Common myeloid progenitor, CD34-positive (primary cell): ENCODE data around the gene NOVA2.

ENCODE experiments used
- CTCF ChIA-PET: fragments of 350-600 bp; sonication (Branson Sonifier 250); formaldehyde crosslinking; loops from one replicate; lab custom pipeline; 2021; ENCODE audit warnings: antibody characterized with exemption; lab: Charles Lee
- POLR2A ChIA-PET: fragments of 350-600 bp; sonication (Branson Sonifier 250); formaldehyde crosslinking; loops from one replicate; lab custom pipeline; 2021; ENCODE audit warnings: antibody characterized with exemption; lab: Charles Lee
- DNase-seq, 3 donors: peaks; one replicate each; pipeline versions ENCODE4 v3.0.0 to v3.0.0-alpha.2; 2013
- H3K27ac ChIP-seq, 2 experiments: 1 replicate in 1 of 2; 2 replicates in 1 of 2; pipeline ENCODE4 v1.7.0; 2013; ENCODE audit warnings: inconsistent platforms in 2 of 2, low read length in 2 of 2, mild to moderate bottlenecking in 2 of 2, low read depth in 1 of 2, moderate library complexity in 1 of 2; ENCODE audit not compliant: severe bottlenecking in 2 of 2, insufficient read depth in 1 of 2, poor library complexity in 1 of 2
- H3K27me3 ChIP-seq, 5 experiments: replicated peaks in 2 of 5; 1 replicate in 3 of 5; 2 replicates in 2 of 5; pipeline versions ENCODE4 v1.6.1 to v1.7.0; 2013; ENCODE audit warnings: low read length in 4 of 5, mild to moderate bottlenecking in 2 of 5, moderate library complexity in 2 of 5, inconsistent platforms in 1 of 5; ENCODE audit not compliant: insufficient read depth in 5 of 5, control insufficient read depth in 4 of 5
- H3K36me3 ChIP-seq, 4 experiments: 1 replicate in 2 of 4; 2 replicates in 2 of 4; pipeline versions ENCODE4 v1.6.1 to v1.7.0; 2013; ENCODE audit warnings: low read length in 3 of 4, control low read depth in 1 of 4, mild to moderate bottlenecking in 1 of 4; ENCODE audit not compliant: control insufficient read depth in 4 of 4, insufficient read depth in 4 of 4
- H3K4me1 ChIP-seq, 4 experiments: 1 replicate in 3 of 4; 2 replicates in 1 of 4; pipeline versions ENCODE4 v1.6.1 to v1.7.1; 2013; ENCODE audit warnings: low read length in 3 of 4, mild to moderate bottlenecking in 3 of 4, control low read depth in 1 of 4, inconsistent platforms in 1 of 4, moderate library complexity in 1 of 4; ENCODE audit not compliant: control insufficient read depth in 4 of 4, insufficient read depth in 4 of 4; ENCODE audit errors: control extremely low read depth in 1 of 4
- H3K4me3 ChIP-seq, 7 experiments: 1 replicate in 4 of 7; 2 replicates in 3 of 7; pipeline versions ENCODE4 v1.5.1 to v1.7.0; 2013; ENCODE audit warnings: mild to moderate bottlenecking in 7 of 7, low read length in 6 of 7, moderate library complexity in 6 of 7, inconsistent platforms in 2 of 7, low read depth in 2 of 7, control low read depth in 1 of 7; ENCODE audit not compliant: insufficient read depth in 4 of 7, control insufficient read depth in 1 of 7; ENCODE audit errors: extremely low read depth in 1 of 7
- H3K9me3 ChIP-seq, 5 experiments: 1 replicate in 4 of 5; 2 replicates in 1 of 5; pipeline versions ENCODE4 v1.6.1 to v1.7.1; 2013; ENCODE audit warnings: low read length in 4 of 5, mild to moderate bottlenecking in 2 of 5, inconsistent platforms in 1 of 5, low read depth in 1 of 5, moderate library complexity in 1 of 5; ENCODE audit not compliant: control insufficient read depth in 4 of 5, insufficient read depth in 2 of 5; ENCODE audit errors: control extremely low read depth in 1 of 5
- WGBS: methylation state at CpG from one replicate; pipeline ENCODE4 v1.1.5; 2013; ENCODE audit not compliant: insufficient coverage; 5-methylcytosine and 5-hydroxymethylcytosine counted together

Gene NOVA2

DNA sequence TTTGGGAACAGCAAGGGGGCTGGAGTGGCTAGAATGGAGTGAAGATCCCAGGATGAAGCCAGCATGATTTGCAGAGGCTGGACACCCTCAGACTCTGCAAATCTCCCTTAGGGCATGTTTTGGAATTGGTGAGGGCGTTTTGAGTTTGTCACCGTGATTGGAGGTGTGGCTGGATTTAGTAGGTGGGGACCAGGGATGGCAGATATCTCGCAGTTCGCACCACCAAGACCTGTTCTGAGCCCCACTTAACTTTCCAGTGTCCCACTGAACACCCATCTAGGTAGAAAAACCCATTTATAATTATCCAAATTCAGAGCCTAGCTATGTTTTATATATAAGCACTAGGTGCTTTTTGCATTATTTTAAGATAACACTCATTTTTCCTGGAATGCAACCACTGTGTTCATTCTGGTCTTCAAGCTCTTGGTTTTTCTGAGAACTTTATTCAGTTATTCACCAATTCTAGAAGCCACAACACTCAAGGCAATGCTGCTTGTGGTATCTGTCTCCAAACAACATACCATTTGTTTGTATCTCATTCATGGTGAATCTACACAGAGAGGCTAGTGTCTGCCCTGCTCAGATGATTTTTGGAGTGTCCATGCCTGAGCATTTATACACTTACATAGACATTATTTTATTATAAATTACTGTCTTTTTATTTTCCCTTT, 56.1 kb downstream of the NOVA2 start:
- H3K27me3 ChIP-seq, result peaks cover 0 to 51% (median 15%) of the 10 kb centered on the region in 5 experiments
- DNase-seq, result no peak
- H3K36me3 ChIP-seq, result no peaks in the 10 kb centered on the region
- H3K9me3 ChIP-seq, result no peaks in the 10 kb centered on the region
- CTCF ChIA-PET, result interaction anchor here (1.4 kb wide), 1 partner anchor 103 kb away, joined by 5 read pairs; no protein-coding TSS in a partner anchor
- POLR2A ChIA-PET, result no interaction called here
- H3K4me3 ChIP-seq, result no peak overlapping the region
- 78% methylated on average over 3 of the region's 4 CpGs for WGBS
- peaks cover 0 to 3% (median 0%) of the 10 kb centered on the region in 4 experiments for H3K4me1 ChIP-seq
- no peak overlapping the region for H3K27ac ChIP-seq

DNA sequence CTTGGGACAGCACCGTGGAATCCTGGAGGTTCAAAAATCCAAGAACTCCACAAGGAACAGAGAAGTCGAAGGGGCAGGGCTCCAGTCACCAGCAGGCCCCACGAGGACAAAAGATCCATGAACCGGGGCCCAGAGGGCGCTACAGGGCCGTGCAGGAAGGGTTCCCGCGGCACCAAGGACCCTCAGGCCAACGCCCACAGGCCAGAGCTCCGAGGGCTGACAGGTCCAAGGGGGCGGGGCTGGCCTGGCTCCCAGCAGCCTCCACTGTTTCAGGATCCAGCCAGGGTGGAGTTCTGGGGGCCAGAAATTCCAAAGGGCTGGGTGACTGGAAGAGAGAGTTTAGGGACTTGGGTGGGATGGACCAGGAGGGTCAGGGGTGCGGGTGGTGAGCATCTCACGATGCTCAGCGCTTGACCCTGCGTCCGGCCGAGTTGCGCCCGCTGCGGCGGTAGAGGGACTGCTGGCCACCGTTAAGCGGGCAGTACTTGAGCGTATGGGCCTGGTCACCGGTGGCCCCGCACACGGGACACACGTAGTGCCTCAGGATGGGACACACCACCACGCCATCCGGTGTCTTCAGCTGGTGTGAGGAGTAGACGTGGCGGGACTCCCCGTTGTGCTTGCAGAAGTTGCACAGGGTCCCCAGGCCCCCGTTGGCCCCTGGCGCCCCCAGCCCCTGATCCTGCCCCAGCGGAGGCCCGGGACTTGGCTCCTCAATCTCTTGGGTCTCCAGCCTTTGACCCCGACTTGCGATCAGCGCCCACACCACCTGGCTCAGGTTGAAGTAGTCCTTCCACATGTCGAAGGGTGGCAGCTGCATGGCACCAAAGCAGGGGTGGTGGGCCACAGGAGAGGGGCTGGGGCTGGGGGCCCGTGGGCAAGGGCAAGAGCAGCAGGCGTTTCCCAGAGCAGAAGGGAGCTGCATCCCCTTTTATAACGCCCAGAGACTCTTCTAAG, 59.5 kb downstream of the NOVA2 start, which contains the start of gene NANOS2:
NANOS2 (minus strand) TSS at position 905 of the 957 bp plus-strand sequence; CDS start at position 820, 85 bp downstream.
- DNase-seq, result peak in 2 of 3 donors; percentile 15 to 23
- no peak within 1 kb of the TSS for H3K27ac ChIP-seq
- no peak within 1 kb of the TSS for H3K4me3 ChIP-seq
- no peaks in the 10 kb centered on the region for H3K9me3 ChIP-seq
- ChIA-PET POLR2A (no interaction called here), CTCF (no interaction called here)
- 62% methylated on average over 34 of the region's 44 CpGs for WGBS
- no peaks in the 10 kb centered on the region for H3K36me3 ChIP-seq
- no peaks in the 10 kb centered on the region for H3K4me1 ChIP-seq
- H3K27me3 ChIP-seq, result peaks cover 4 to 41% (median 7%) of the 10 kb centered on the region in 5 experiments

DNA sequence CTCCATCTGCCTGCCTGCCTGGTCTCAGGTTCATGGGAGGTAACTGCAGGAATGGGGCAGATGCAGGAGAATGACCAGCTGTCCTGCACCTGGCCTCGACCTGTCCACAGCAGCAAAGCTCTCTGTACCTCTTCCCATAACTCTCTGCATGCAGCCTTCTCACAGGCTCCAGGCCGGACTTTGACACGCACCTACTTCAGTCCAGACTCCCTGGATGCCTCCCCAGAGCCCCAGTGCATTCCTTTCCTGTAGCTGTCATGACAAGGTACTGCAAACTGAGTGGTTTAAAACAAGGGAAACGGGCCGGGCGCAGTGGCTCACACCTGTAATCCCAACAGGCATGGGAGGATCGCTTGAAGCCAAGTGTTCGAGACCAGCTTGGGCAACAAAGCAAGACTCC, 62.4 kb downstream of the NOVA2 start:
- CTCF ChIA-PET, result no interaction called here
- POLR2A ChIA-PET, result no interaction called here

DNA sequence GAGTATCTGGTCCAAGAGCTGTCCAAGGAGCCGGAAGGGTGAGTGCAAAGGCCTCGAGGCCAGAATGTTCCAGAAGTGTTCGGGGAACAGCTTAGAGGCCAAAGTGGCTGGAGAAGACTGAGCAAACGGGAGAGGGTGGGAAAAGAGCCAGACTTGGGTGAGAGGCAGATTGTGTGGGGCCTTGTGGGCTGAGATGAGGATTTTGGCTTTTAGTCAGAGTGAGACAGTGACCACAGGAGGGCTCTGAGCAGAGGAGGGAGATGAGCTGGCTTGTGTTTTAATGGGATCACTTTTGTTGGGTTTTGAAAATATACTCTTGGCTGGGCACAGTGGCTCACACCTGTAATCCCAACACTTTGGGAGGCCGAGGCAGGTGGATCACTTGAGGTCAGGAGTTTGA, 64.7 kb downstream of the NOVA2 start:
- WGBS, result 91% methylated on average over 4 of the region's 5 CpGs
- POLR2A ChIA-PET, result no interaction called here

More for the DNA sequence above, 62.4 kb downstream of the NOVA2 start:
- H3K27ac ChIP-seq, result no peak overlapping the region
- H3K4me1 ChIP-seq, result no peaks in the 10 kb centered on the region
- H3K9me3 ChIP-seq, result no peaks in the 10 kb centered on the region
- DNase-seq, result no peak
- H3K4me3 ChIP-seq, result no peak overlapping the region
- 90% methylated on average over 5 of the region's 8 CpGs for WGBS
- H3K27me3 ChIP-seq, result peaks cover 3 to 27% (median 4%) of the 10 kb centered on the region in 5 experiments
- no peaks in the 10 kb centered on the region for H3K36me3 ChIP-seq

DNA sequence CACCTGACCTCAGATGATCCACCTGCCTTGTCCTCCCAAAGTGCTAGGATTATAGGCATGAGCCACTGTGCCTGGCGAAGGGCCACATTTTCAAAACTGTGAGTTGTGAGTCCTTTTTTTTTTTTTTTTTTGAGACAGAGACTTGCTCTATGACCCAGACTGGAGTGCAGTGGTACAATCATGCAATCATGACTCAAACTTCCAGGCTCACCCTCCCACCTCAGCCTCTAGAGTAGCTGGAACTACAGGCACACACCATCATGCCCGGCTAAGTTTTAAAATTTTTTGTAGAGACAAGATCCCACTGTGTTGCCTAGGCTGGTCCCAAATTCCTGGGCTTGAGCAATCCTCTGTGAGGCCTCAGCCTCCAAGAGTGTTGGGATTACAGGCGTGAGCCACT, 67.4 kb downstream of the NOVA2 start:
- WGBS, result 90% methylated on average over 2 of the region's 3 CpGs
- no peak overlapping the region for H3K4me3 ChIP-seq
- no peaks in the 10 kb centered on the region for H3K36me3 ChIP-seq
- POLR2A ChIA-PET, result no interaction called here
- peaks cover 0 to 14% (median 8%) of the 10 kb centered on the region in 4 experiments for H3K4me1 ChIP-seq
- no peak overlapping the region for H3K27ac ChIP-seq
- H3K9me3 ChIP-seq, result no peaks in the 10 kb centered on the region
- no peak for DNase-seq
- H3K27me3 ChIP-seq, result peaks cover 0 to 4% (median 1%) of the 10 kb centered on the region in 5 experiments
- CTCF ChIA-PET, result no interaction called here

More for the DNA sequence above, 64.7 kb downstream of the NOVA2 start:
- Histone ChIP-seq H3K27me3 (peaks cover 0 to 12% (median 4%) of the 10 kb centered on the region in 5 experiments), H3K4me3 (no peak overlapping the region), H3K36me3 (no peaks in the 10 kb centered on the region), H3K4me1 (no peaks in the 10 kb centered on the region), H3K27ac (no peak overlapping the region), H3K9me3 (no peaks in the 10 kb centered on the region)
- CTCF ChIA-PET, result interaction anchor here (1.4 kb wide), 1 partner anchor 11 kb away, joined by 7 read pairs; no protein-coding TSS in a partner anchor
- no peak for DNase-seq

DNA sequence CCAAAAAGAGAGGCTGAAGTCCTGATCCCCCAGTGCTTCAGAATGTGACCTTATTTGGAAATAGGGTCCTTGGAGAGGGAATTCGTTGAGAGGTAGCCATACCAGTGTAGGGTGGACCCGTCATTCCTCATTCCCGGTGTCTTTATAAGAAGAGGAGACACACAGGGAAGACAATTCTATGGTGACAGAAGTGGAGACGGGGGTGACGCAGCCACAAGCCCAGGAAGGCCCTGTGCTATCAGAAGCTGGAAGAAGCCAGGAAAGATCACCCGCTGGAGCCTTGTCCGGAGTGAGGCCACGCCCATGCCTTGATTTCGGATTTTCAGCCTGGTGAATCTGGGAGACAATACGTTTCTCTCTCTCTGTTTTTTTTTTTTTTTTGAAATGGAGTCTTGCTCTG, 68.7 kb downstream of the NOVA2 start:
- peaks cover 0 to 20% (median 13%) of the 10 kb centered on the region in 4 experiments for H3K4me1 ChIP-seq
- no peaks in the 10 kb centered on the region for H3K9me3 ChIP-seq
- CTCF ChIA-PET, result no interaction called here
- POLR2A ChIA-PET, result interaction anchor here (0.6 kb wide), 1 partner anchor 51 kb away, joined by 7 read pairs; no protein-coding TSS in a partner anchor
- DNase-seq, result no peak
- 98% methylated on average over 7 of the region's 10 CpGs for WGBS
- no peak overlapping the region for H3K4me3 ChIP-seq
- H3K27ac ChIP-seq, result no peak overlapping the region
- peaks cover 0 to 10% (median 0%) of the 10 kb centered on the region in 4 experiments for H3K36me3 ChIP-seq
- H3K27me3 ChIP-seq, result peaks cover 0 to 2% (median 0%) of the 10 kb centered on the region in 5 experiments
